Measurements from ENCODE around the gene ORC6. TPM values are rescaled to one million over a fixed set of nuclear protein-coding genes. Genes with fewer than 3 reads are reported as not detected.
A peak's percentile ranks its signal among the peaks of the same experiment; 100 is the strongest.

The ORC6 gene
- polyA plus RNA-seq, 3 donors: 0.21 to 1.5 (median 0.31) TPM

GRCh38 chr16:46691726-46692125 is 2.3 kb downstream of the ORC6 start:
- Mint-ChIP-seq H3K4me1 (peaks cover 19% of the 10 kb centered on the region), H3K27me3 (ENCODE audit: low read depth in 3 of 3) (peaks cover 0 to 2% (median 0%) of the 10 kb centered on the region in 3 donors), H3K9me3 (peaks cover 0 to 2% (median 0%) of the 10 kb centered on the region in 7 donors), H3K27ac (no peak overlapping the region), H3K4me3 (no peak overlapping the region), H3K36me3 (peaks cover 8 to 20% of the 10 kb centered on the region in 2 donors)
- TF ChIP-seq CTCF (IDR thresholded peaks at IDR 0.05): no peak
- intact Hi-C loops (cut with micrococcal nuclease): no loop called here
- Histone ChIP-seq H3K9ac (ENCODE audit: insufficient read depth, low read length, poor library complexity, severe bottlenecking) (no peak overlapping the region), H3K36me3 (replicated peaks in 1 of 2; ENCODE audit: control insufficient read depth in 1 of 2, insufficient read depth in 2 of 2, low read length in 2 of 2) (peaks cover 0 to 22% of the 10 kb centered on the region in 2 donors), H3K79me2 (ENCODE audit: insufficient read depth, low read length) (peaks cover 61% of the 10 kb centered on the region), H3K27me3 (ENCODE audit: control insufficient read depth in 2 of 2, insufficient read depth in 2 of 2, low read length in 2 of 2) (no peaks in the 10 kb centered on the region), H4K20me1 (ENCODE audit: insufficient read depth, low read length) (peaks cover 13% of the 10 kb centered on the region), H3K4me2 (replicated peaks; ENCODE audit: extremely low read depth, low read length, poor library complexity, severe bottlenecking) (no peak overlapping the region), H3K4me1 (ENCODE audit: control insufficient read depth in 1 of 2, insufficient read depth in 2 of 2, low read length in 2 of 2) (peaks cover 31 to 35% of the 10 kb centered on the region in 2 donors), H2AFZ (ENCODE audit: insufficient read depth, low read depth, low read length, poor library complexity, severe bottlenecking) (no peak overlapping the region), H3K9me3 (replicated peaks in 1 of 2; ENCODE audit: control insufficient read depth in 1 of 2, insufficient read depth in 1 of 2, low read length in 2 of 2) (no peaks in the 10 kb centered on the region), H3K4me3 (replicated peaks in 1 of 3; ENCODE audit: low read depth in 2 of 3, low read length in 3 of 3) (no peak overlapping the region), H3K27ac (ENCODE audit: low read depth in 1 of 2, low read length in 2 of 2) (no peak overlapping the region)
- no peak for DNase-seq
- WGBS (ENCODE audit: insufficient coverage): 0% methylated on average over 1 of the region's 4 CpGs

GRCh38 chr16:46693598-46693997 is 4.1 kb downstream of the ORC6 start:
- Histone ChIP-seq H3K36me3 (replicated peaks in 1 of 2; ENCODE audit: control insufficient read depth in 1 of 2, insufficient read depth in 2 of 2, low read length in 2 of 2) (peaks cover 6 to 39% of the 10 kb centered on the region in 2 donors), H3K79me2 (ENCODE audit: insufficient read depth, low read length) (peaks cover 42% of the 10 kb centered on the region), H4K20me1 (ENCODE audit: insufficient read depth, low read length) (no peaks in the 10 kb centered on the region), H3K27ac (ENCODE audit: low read depth in 1 of 2, low read length in 2 of 2) (peak overlapping the region in 1 of 2 donors; percentile 34), H3K9ac (ENCODE audit: insufficient read depth, low read length, poor library complexity, severe bottlenecking) (no peak overlapping the region), H2AFZ (ENCODE audit: insufficient read depth, low read depth, low read length, poor library complexity, severe bottlenecking) (no peak overlapping the region), H3K27me3 (ENCODE audit: control insufficient read depth in 2 of 2, insufficient read depth in 2 of 2, low read length in 2 of 2) (no peaks in the 10 kb centered on the region), H3K4me1 (ENCODE audit: control insufficient read depth in 1 of 2, insufficient read depth in 2 of 2, low read length in 2 of 2) (peaks cover 21 to 22% of the 10 kb centered on the region in 2 donors), H3K4me2 (replicated peaks; ENCODE audit: extremely low read depth, low read length, poor library complexity, severe bottlenecking) (no peak overlapping the region), H3K4me3 (replicated peaks in 1 of 3; ENCODE audit: low read depth in 2 of 3, low read length in 3 of 3) (no peak overlapping the region), H3K9me3 (replicated peaks in 1 of 2; ENCODE audit: control insufficient read depth in 1 of 2, insufficient read depth in 1 of 2, low read length in 2 of 2) (no peaks in the 10 kb centered on the region)
- Mint-ChIP-seq H3K27ac (peak overlapping the region in 1 of 7 donors; percentile 26), H3K9me3 (no peaks in the 10 kb centered on the region), H3K36me3 (peaks cover 15 to 26% of the 10 kb centered on the region in 2 donors), H3K4me1 (peaks cover 3% of the 10 kb centered on the region), H3K27me3 (ENCODE audit: low read depth in 3 of 3) (peaks cover 0 to 2% (median 0%) of the 10 kb centered on the region in 3 donors), H3K4me3 (no peak overlapping the region)
- DNase-seq: no peak
- intact Hi-C loops (cut with micrococcal nuclease): no loop called here
- TF ChIP-seq CTCF (IDR thresholded peaks at IDR 0.05): no peak
- no CpG with 5 or more reads among the region's 2 CpGs for WGBS (ENCODE audit: insufficient coverage)

Measured in CD14-positive monocyte (primary cell).